DND-41 (cell line): ENCODE results near the gene LINGO3.

Source experiments
- ATAC-seq: fragments of 200-7000 bp; cut with Tn5 transposase; 3 replicates; pipeline ENCODE4 v1.9.1; 2021; ENCODE audit warnings: low read depth; ENCODE audit not compliant: insufficient read depth
- DNase-seq: peaks from one replicate; pipeline ENCODE4 v3.0.0-alpha.2; 2020
- H2AFZ ChIP-seq: 2 replicates; pipeline ENCODE4 v1.6.0; 2012; ENCODE audit warnings: low read depth, low read length
- H3K27ac ChIP-seq: 2 replicates; pipeline ENCODE4 v1.5.1; 2012; ENCODE audit warnings: low read length, inconsistent platforms
- H3K27me3 ChIP-seq: fragments of 200-600 bp; sonication (generic); 2 replicates; pipeline ENCODE4 v1.6.0; 2012; ENCODE audit warnings: low read length, mild to moderate bottlenecking, inconsistent platforms; ENCODE audit not compliant: insufficient read depth, poor library complexity
- H3K36me3 ChIP-seq: 2 replicates; pipeline ENCODE4 v1.5.1; 2012; ENCODE audit warnings: low read length, inconsistent platforms; ENCODE audit not compliant: insufficient read depth
- H3K4me1 ChIP-seq: 2 replicates; pipeline ENCODE4 v1.5.1; 2012; ENCODE audit warnings: mild to moderate bottlenecking, low read length; ENCODE audit not compliant: insufficient read depth
- H3K4me2 ChIP-seq: 2 replicates; pipeline ENCODE4 v1.6.0; 2012; ENCODE audit warnings: mild to moderate bottlenecking, moderate library complexity, low read length, inconsistent platforms; ENCODE audit not compliant: insufficient read depth
- H3K4me3 ChIP-seq, 2 experiments: fragments of 200-600 bp in 1 of 2; shearing (Covaris generic) in 1 of 2; 2 replicates each; pipeline ENCODE4 v1.5.1; 2012 to 2016; ENCODE audit warnings: inconsistent platforms in 2 of 2, low read length in 2 of 2, mild to moderate bottlenecking in 2 of 2, low read depth in 1 of 2, moderate library complexity in 1 of 2
- H3K79me2 ChIP-seq: 2 replicates; pipeline ENCODE4 v1.6.0; 2012; ENCODE audit warnings: low read length, inconsistent platforms; ENCODE audit not compliant: insufficient read depth
- H3K9ac ChIP-seq: 2 replicates; pipeline ENCODE4 v1.6.0; 2012; ENCODE audit warnings: low read depth, mild to moderate bottlenecking, inconsistent platforms, low read length, moderate library complexity
- H3K9me3 ChIP-seq: 2 replicates; pipeline ENCODE4 v1.5.1; 2012; ENCODE audit warnings: low read length, moderate library complexity, mild to moderate bottlenecking, inconsistent platforms; ENCODE audit not compliant: insufficient read depth, severe bottlenecking
- H4K20me1 ChIP-seq: 2 replicates; pipeline ENCODE4 v1.6.0; 2012; ENCODE audit warnings: low read length; ENCODE audit not compliant: insufficient read depth
- EZH2 ChIP-seq: IDR thresholded peaks from 3 replicates; pipeline ENCODE4 v1.6.1; 2012; ENCODE audit warnings: borderline replicate concordance, low read depth, mild to moderate bottlenecking, moderate library complexity, low read length, inconsistent platforms; ENCODE audit not compliant: severe bottlenecking
- TF ChIP-seq, protein P1 (sequence below): IDR thresholded peaks from 2 replicates; pipeline ENCODE4 v1.5.1; 2012; ENCODE audit warnings: borderline replicate concordance, low read length, moderate library complexity, mild to moderate bottlenecking; ENCODE audit not compliant: poor library complexity, severe bottlenecking; ENCODE audit errors: extremely low read depth

The LINGO3 gene, protein sequence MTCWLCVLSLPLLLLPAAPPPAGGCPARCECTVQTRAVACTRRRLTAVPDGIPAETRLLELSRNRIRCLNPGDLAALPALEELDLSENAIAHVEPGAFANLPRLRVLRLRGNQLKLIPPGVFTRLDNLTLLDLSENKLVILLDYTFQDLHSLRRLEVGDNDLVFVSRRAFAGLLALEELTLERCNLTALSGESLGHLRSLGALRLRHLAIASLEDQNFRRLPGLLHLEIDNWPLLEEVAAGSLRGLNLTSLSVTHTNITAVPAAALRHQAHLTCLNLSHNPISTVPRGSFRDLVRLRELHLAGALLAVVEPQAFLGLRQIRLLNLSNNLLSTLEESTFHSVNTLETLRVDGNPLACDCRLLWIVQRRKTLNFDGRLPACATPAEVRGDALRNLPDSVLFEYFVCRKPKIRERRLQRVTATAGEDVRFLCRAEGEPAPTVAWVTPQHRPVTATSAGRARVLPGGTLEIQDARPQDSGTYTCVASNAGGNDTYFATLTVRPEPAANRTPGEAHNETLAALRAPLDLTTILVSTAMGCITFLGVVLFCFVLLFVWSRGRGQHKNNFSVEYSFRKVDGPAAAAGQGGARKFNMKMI

DNA sequence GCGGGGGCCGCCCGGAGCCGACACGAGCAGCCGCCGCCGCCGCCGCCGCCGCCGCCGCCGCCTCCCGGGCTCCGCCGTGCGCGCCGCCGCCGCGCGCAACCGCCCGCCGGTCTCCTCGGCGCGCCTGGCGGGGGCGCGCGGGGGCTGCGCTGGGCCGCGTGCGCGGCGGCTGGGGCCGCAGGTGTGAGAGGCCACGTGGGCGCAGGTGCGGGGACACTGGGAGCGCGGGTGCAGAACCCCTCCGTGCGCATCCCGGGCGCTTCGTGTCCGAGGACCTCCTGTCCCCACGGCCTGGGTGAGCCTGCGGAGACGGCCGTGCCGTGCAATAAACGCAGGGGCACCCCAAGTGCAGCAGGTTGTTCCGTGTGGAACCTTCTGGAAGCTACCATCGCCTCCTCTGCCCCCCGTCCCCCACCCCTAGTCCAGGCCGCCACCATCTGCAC lies at the start of gene LINGO3:
TSS of gene LINGO3 (minus strand) at position 41 of the 443 bp plus-strand sequence. CDS start 16,378 bp downstream, outside the sequence.
- Histone ChIP-seq H3K9ac (no peak within 1 kb of the TSS), H3K36me3 (no peaks in the 10 kb centered on the region), H3K9me3 (no peaks in the 10 kb centered on the region), H2AFZ (no peak within 1 kb of the TSS), H3K27ac (no peak within 1 kb of the TSS), H4K20me1 (no peaks in the 10 kb centered on the region), H3K27me3 (no peaks in the 10 kb centered on the region), H3K4me1 (no peaks in the 10 kb centered on the region), H3K4me2 (no peak within 1 kb of the TSS), H3K79me2 (no peaks in the 10 kb centered on the region), H3K4me3 (no peak within 1 kb of the TSS)
- DNase-seq (no peak), ATAC-seq (no peak)
- no peak for TF ChIP-seq EZH2
- TF ChIP-seq, protein P1, sequence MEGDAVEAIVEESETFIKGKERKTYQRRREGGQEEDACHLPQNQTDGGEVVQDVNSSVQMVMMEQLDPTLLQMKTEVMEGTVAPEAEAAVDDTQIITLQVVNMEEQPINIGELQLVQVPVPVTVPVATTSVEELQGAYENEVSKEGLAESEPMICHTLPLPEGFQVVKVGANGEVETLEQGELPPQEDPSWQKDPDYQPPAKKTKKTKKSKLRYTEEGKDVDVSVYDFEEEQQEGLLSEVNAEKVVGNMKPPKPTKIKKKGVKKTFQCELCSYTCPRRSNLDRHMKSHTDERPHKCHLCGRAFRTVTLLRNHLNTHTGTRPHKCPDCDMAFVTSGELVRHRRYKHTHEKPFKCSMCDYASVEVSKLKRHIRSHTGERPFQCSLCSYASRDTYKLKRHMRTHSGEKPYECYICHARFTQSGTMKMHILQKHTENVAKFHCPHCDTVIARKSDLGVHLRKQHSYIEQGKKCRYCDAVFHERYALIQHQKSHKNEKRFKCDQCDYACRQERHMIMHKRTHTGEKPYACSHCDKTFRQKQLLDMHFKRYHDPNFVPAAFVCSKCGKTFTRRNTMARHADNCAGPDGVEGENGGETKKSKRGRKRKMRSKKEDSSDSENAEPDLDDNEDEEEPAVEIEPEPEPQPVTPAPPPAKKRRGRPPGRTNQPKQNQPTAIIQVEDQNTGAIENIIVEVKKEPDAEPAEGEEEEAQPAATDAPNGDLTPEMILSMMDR: no peak

- H3K27ac ChIP-seq: no peak overlapping the region
- no peak overlapping the region for H3K4me2 ChIP-seq
- ATAC-seq (no peak), DNase-seq (no peak)
- no peak overlapping the region for H3K4me3 ChIP-seq
- no peaks in the 10 kb centered on the region for H3K27me3 ChIP-seq
- TF ChIP-seq EZH2: no peak
- H4K20me1 ChIP-seq: peaks cover 3% of the 10 kb centered on the region
- no peak overlapping the region for H3K9ac ChIP-seq
- H3K4me1 ChIP-seq: no peaks in the 10 kb centered on the region
- peaks cover 35% of the 10 kb centered on the region for H3K36me3 ChIP-seq
- no peak overlapping the region for H2AFZ ChIP-seq
- H3K79me2 ChIP-seq: no peaks in the 10 kb centered on the region
- no peaks in the 10 kb centered on the region for H3K9me3 ChIP-seq
Observed at GRCh38 chr19:2356036-2356646, 48.2 kb upstream of the LINGO3 start.

- Histone ChIP-seq H3K36me3 (peaks cover 42% of the 10 kb centered on the region), H4K20me1 (peaks cover 3% of the 10 kb centered on the region), H3K27ac (no peak overlapping the region), H2AFZ (no peak overlapping the region), H3K9ac (no peak overlapping the region), H3K4me3 (no peak overlapping the region), H3K79me2 (no peaks in the 10 kb centered on the region), H3K9me3 (no peaks in the 10 kb centered on the region), H3K27me3 (no peaks in the 10 kb centered on the region), H3K4me1 (no peaks in the 10 kb centered on the region), H3K4me2 (no peak overlapping the region)
- ATAC-seq (no peak), DNase-seq (peak; percentile 18)
- TF ChIP-seq, protein P1: no peak
- TF ChIP-seq EZH2: no peak
Observed at GRCh38 chr19:2355168-2356035, 47.4 kb upstream of the LINGO3 start.
